ENCODE results near the gene GRIK5.

GRCh38 chr19:42086188-42086736 is 16.3 kb upstream of the GRIK5 start:
- TF ChIP-seq EZH2 (IDR thresholded peaks at IDR 0.05; ENCODE audit: borderline replicate concordance, low read depth, low read length, severe bottlenecking) (no peak), POLR2AphosphoS5 (IDR thresholded peaks at IDR 0.05; ENCODE audit: insufficient read depth, low read depth, low read length) (no peak)

Measured in endothelial cell of umbilical vein (primary cell).